Epidermal melanocyte (primary cell): ENCODE measurements around the gene SRGAP1.
"Not testable (repeated sequence)": the region's sequence is repeated elsewhere in the genome, so short reads cannot be mapped to it uniquely, and the experiment has no call there.

Source experiments
- DNase-seq: peaks from one replicate; pipeline ENCODE4 v3.0.0; 2011; ENCODE audit warnings: low spot score; ENCODE audit not compliant: insufficient read length

SRGAP1 gene

GRCh38 chr12:63867053-63867452, 22.6 kb downstream of the SRGAP1 start:
- no peak for DNase-seq

- no peak for DNase-seq
These were observed 25.2 kb downstream of the SRGAP1 start for GRCh38 chr12:63869656-63870055.

GRCh38 chr12:63870838-63871237, 26.3 kb downstream of the SRGAP1 start:
- no peak for DNase-seq

- no peak for DNase-seq
These were observed 30.5 kb downstream of the SRGAP1 start for GRCh38 chr12:63874897-63875480.

GRCh38 chr12:63875703-63876102, 31.2 kb downstream of the SRGAP1 start:
- no peak for DNase-seq

- no peak for DNase-seq
These were observed 32.5 kb downstream of the SRGAP1 start for GRCh38 chr12:63876980-63877379.

GRCh38 chr12:63877693-63878092, 33.2 kb downstream of the SRGAP1 start:
- no peak for DNase-seq

GRCh38 chr12:63880235-63880634, 35.7 kb downstream of the SRGAP1 start:
- DNase-seq = not testable (repeated sequence)

- no peak for DNase-seq
These were observed 36.3 kb downstream of the SRGAP1 start for GRCh38 chr12:63880742-63881263.

GRCh38 chr12:63882844-63883243, 38.3 kb downstream of the SRGAP1 start:
- no peak for DNase-seq

GRCh38 chr12:63885401-63885800, 40.9 kb downstream of the SRGAP1 start:
- no peak for DNase-seq

- DNase-seq = no peak
These were observed 44.6 kb downstream of the SRGAP1 start for GRCh38 chr12:63888908-63889635.

- DNase-seq = no peak
These were observed 45.4 kb downstream of the SRGAP1 start for GRCh38 chr12:63889721-63890509.

GRCh38 chr12:63893170-63893569, 48.7 kb downstream of the SRGAP1 start:
- no peak for DNase-seq

- DNase-seq = no peak
These were observed 49.6 kb downstream of the SRGAP1 start for GRCh38 chr12:63894132-63894531.

- DNase-seq = no peak
These were observed 51.3 kb downstream of the SRGAP1 start for GRCh38 chr12:63895841-63896240.

- no peak for DNase-seq
These were observed 53.4 kb downstream of the SRGAP1 start for GRCh38 chr12:63897931-63898330.

- no peak for DNase-seq
These were observed 54.4 kb downstream of the SRGAP1 start for GRCh38 chr12:63898764-63899337.

GRCh38 chr12:63899396-63899795, 54.9 kb downstream of the SRGAP1 start:
- DNase-seq = no peak

- DNase-seq = no peak
These were observed 56.7 kb downstream of the SRGAP1 start for GRCh38 chr12:63900922-63901793.

- DNase-seq = no peak
These were observed 60.2 kb downstream of the SRGAP1 start for GRCh38 chr12:63904653-63905052.
